ENCODE measurements around the gene CLEC16A. TPM values are rescaled to one million over a fixed set of nuclear protein-coding genes. Genes with fewer than 3 reads are reported as not detected.
A peak's percentile ranks its signal among the peaks of the same experiment; 100 is the strongest.

Gene CLEC16A
- total and polyA plus RNA-seq, 9 of the 15 experiments (the other 6 are each of a cell fraction or from before 2014, with no cell fraction given): 1.00 to 22.3 (median 10.0) TPM

DNA sequence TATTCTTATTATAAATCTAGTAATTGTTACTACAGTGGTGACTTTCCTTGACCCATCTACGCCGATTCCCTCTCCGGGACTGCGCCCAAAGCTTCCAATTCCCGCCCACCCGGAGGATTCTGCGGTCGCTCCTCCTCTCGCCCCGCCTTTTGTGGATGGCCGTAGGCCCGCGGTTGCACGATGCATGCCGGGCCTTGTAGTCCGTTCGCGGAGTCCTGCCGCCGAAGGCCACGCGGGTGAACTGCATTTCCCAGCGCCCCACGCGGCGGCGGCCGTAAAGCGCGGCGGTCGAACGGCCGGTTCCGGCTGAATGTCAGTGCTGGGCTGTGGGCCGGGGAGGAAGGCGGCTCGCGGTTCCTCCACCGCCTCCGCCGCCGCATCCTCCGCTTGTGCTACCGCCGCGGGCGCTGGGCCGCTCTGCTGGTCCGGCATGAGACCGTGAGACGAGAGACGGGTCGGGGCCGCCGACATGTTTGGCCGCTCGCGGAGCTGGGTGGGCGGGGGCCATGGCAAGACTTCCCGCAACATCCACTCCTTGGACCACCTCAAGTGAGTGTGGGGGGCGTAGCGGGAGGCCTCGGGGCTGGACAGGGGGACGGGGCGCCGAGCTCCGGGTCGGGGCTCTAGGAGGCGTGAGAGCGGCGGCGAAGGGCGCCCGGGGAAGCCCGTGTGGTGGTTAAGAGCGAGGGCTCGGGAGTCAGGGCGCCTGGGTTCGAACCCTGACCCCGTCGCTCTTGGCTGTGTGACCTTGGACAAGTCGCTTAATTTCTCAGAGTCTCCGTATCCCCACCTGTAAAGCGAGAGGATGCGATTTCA is at the start of gene CLEC16A (continued):
- TF ChIP-seq, protein P1, sequence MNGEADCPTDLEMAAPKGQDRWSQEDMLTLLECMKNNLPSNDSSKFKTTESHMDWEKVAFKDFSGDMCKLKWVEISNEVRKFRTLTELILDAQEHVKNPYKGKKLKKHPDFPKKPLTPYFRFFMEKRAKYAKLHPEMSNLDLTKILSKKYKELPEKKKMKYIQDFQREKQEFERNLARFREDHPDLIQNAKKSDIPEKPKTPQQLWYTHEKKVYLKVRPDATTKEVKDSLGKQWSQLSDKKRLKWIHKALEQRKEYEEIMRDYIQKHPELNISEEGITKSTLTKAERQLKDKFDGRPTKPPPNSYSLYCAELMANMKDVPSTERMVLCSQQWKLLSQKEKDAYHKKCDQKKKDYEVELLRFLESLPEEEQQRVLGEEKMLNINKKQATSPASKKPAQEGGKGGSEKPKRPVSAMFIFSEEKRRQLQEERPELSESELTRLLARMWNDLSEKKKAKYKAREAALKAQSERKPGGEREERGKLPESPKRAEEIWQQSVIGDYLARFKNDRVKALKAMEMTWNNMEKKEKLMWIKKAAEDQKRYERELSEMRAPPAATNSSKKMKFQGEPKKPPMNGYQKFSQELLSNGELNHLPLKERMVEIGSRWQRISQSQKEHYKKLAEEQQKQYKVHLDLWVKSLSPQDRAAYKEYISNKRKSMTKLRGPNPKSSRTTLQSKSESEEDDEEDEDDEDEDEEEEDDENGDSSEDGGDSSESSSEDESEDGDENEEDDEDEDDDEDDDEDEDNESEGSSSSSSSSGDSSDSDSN (IDR thresholded peaks at IDR 0.05; ENCODE audit: borderline replicate concordance in 1 of 2, low read depth in 2 of 2, low read length in 2 of 2): peak; percentile 50 to 74; a peak in 2 of 4 replicates
- TF ChIP-seq XRCC3 (IDR thresholded peaks at IDR 0.05) (no peak), ELF2 (CRISPR knock-in tag; IDR thresholded peaks at IDR 0.05) (peak; percentile 25; the same call in 1 of the 2 replicates), NFRKB (IDR thresholded peaks at IDR 0.05; ENCODE audit: low read depth) (no peak), KDM5B (IDR thresholded peaks at IDR 0.05; ENCODE audit: insufficient replicate concordance, low read depth, low read length) (peak; percentile 70), EZH2 (IDR thresholded peaks at IDR 0.05; ENCODE audit: borderline replicate concordance, low read depth, low read length) (no peak), ZNF561 (CRISPR knock-in tag; conservative IDR thresholded peaks at IDR 0.05) (no peak), ETV1 (tag; conservative IDR thresholded peaks at IDR 0.05; ENCODE audit: low read depth) (peak; percentile 82), STAT5A (IDR thresholded peaks at IDR 0.05; ENCODE audit: borderline replicate concordance, low read length) (no peak), NELFE (IDR thresholded peaks at IDR 0.05; ENCODE audit: insufficient read depth, insufficient read length) (no peak), EGR1 (conservative IDR thresholded peaks at IDR 0.05) (peak; percentile 74), GABPB2 (CRISPR knock-in tag; conservative IDR thresholded peaks at IDR 0.05) (no peak), ZC3H4 (CRISPR knock-in tag; IDR thresholded peaks at IDR 0.05; ENCODE audit: borderline replicate concordance) (no peak)
- TF ChIP-seq, protein P2, sequence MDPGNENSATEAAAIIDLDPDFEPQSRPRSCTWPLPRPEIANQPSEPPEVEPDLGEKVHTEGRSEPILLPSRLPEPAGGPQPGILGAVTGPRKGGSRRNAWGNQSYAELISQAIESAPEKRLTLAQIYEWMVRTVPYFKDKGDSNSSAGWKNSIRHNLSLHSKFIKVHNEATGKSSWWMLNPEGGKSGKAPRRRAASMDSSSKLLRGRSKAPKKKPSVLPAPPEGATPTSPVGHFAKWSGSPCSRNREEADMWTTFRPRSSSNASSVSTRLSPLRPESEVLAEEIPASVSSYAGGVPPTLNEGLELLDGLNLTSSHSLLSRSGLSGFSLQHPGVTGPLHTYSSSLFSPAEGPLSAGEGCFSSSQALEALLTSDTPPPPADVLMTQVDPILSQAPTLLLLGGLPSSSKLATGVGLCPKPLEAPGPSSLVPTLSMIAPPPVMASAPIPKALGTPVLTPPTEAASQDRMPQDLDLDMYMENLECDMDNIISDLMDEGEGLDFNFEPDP (CRISPR knock-in tag; IDR thresholded peaks at IDR 0.05): no peak
- TF ChIP-seq, protein P3, sequence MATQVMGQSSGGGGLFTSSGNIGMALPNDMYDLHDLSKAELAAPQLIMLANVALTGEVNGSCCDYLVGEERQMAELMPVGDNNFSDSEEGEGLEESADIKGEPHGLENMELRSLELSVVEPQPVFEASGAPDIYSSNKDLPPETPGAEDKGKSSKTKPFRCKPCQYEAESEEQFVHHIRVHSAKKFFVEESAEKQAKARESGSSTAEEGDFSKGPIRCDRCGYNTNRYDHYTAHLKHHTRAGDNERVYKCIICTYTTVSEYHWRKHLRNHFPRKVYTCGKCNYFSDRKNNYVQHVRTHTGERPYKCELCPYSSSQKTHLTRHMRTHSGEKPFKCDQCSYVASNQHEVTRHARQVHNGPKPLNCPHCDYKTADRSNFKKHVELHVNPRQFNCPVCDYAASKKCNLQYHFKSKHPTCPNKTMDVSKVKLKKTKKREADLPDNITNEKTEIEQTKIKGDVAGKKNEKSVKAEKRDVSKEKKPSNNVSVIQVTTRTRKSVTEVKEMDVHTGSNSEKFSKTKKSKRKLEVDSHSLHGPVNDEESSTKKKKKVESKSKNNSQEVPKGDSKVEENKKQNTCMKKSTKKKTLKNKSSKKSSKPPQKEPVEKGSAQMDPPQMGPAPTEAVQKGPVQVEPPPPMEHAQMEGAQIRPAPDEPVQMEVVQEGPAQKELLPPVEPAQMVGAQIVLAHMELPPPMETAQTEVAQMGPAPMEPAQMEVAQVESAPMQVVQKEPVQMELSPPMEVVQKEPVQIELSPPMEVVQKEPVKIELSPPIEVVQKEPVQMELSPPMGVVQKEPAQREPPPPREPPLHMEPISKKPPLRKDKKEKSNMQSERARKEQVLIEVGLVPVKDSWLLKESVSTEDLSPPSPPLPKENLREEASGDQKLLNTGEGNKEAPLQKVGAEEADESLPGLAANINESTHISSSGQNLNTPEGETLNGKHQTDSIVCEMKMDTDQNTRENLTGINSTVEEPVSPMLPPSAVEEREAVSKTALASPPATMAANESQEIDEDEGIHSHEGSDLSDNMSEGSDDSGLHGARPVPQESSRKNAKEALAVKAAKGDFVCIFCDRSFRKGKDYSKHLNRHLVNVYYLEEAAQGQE (IDR thresholded peaks at IDR 0.05; ENCODE audit: borderline replicate concordance): no peak
- TF ChIP-seq, protein P3 (CRISPR knock-in tag; IDR thresholded peaks at IDR 0.05; ENCODE audit: low read depth): no peak

Data from K562 (cell line).